HG02623 (cell line): Measurements from ENCODE around the gene KLHL26.

ENCODE experiments used
- ATAC-seq: cut with Tn5 transposase; IDR thresholded peaks from one replicate; pipeline ENCODE4 v1.9.1; 2021; ENCODE audit warnings: moderate library complexity; ENCODE audit not compliant: unreplicated experiment

KLHL26 gene

DNA sequence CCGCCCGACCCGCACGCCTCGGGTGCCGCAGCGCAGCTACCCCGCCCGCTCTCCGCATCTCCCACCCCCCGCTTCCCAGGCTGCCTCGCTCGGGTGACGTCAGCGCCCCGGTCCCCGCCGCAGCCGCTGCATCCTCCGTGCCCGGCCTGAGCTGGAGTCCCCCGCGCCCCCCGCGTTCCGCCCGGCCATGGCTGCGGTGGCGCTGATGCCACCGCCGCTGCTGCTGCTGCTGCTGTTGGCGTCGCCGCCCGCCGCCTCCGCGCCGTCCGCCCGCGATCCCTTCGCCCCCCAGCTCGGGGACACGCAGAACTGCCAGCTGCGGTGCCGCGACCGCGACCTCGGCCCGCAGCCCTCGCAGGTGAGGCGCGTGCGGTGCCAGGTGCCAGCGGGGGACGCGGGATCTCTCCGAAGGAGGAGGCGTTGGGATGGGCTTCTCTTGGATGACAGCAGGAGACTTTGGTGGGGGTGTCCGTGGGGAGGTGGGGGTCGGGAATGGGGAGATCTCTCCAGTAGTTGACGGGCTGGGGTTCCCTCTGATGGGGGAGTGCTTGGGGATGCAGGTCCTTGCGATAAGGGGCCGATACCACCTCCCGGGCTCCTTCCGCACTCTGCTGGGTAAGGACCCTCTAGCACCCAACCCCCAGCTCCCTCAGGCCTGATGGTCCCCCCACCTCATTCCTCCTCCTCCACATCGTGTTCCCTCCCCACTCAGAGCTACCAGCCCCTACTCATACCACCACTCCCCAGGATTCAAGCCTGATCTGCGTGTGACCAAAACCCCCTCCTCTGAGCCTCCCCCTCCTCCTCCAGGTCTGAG is 23.8 kb upstream of the KLHL26 start, which contains the start of gene TMEM59L:
Gene TMEM59L (plus strand): TSS at position 99 of the 817 bp plus-strand sequence. CDS start 89 bp downstream, at position 188.
- no peak for ATAC-seq

DNA sequence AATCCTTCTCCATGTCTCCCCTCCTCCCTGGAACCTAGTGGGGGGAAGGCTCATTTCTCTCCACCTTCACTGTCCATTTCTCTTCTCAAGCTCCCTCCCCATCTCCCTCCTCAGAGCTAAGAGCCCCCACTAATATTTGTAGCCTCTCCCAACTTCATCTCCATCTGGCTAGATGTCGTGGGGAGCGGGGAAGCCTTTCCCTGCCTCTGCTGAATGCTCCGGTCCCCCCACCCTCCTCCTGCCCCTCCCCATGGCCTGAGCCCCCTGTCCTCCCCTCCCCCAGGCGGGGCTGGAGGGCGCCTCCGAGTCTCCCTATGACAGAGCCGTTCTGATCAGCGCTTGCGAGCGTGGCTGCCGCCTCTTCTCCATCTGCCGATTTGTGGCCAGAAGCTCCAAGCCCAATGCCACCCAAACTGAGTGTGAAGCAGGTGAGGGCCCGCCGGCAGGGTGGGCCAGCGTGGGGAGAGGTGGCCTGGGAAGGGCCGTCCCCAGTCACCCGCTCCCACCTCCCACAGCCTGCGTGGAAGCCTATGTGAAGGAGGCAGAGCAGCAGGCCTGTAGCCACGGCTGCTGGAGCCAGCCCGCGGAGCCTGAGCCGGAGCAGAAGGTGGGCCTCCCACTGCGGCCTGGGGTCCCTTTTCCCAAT is 23.1 kb upstream of the KLHL26 start:
- ATAC-seq = no peak

DNA sequence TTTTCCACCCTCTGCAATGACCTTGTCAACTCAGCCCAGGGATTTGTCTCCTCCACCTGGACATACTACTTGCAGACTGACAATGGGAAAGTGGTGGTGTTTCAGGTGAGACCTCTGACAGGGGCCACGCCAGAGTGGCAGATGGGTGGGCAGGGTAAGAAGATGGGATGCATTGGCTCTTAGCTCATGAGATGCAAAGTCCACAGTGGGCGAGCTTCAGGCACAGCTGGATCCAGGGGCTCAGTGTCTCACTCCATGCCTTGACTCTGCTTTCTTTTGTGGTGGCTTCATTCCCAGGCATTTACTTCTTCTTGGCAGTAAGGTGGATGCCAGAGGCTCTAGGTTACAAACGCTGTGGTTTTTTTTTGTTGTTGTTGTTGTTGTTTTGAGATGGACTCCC is 20.8 kb upstream of the KLHL26 start:
- no peak for ATAC-seq

DNA sequence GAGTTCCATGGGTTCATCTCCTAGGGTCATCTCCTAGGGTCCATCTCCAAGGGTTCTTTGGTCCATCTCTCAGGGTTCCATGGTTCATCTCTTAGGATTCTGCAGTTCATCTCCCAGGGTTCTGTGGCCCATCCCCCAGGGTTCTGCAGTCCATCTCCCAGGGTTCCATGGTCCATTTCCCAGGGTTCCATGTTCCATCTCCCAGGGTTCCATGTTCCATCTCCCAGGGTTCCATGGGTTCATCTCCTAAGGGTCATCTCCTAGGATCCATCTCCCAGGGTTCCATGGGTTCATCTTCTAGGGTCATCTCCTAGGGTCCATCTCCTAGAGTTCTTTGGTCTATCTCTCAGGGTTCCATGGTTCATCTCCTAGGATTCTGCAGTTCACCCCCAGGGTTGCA is 19.3 kb upstream of the KLHL26 start:
- no peak for ATAC-seq

DNA sequence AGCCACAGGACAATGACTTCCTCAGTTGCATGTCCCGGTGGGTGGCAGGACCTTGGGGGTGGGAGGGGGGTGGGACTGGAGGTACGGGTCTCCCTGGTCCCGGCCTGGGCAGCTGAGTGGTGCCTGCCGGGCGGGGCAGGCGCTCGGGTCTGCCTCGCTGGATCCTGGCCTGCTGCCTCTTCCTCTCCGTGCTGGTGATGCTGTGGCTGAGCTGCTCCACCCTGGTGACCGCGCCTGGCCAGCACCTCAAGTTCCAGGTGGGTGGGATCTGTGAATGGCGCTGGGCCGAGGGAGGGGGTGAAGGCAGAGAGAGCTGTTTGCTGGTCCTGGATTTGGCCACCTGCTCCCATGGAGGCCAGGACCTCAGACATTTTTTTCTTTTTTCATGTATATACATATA is 18.6 kb upstream of the KLHL26 start:
- ATAC-seq = no peak

DNA sequence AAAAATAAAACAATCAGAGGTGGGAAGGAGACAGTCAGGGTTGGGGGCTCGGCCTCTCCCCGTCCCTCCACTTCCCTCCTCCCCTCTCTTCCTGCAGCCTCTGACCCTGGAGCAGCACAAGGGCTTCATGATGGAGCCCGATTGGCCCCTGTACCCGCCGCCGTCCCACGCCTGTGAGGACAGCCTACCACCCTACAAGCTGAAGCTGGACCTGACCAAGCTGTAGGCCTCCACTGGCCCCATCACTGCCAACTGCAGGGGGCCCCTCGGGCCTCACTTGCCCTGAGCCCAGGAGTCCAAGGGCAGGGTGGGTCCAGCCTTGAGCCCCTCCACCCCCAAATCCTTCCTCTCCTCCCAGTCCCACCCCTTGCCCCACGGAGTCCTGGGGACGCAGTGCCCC is 16.5 kb upstream of the KLHL26 start:
- ATAC-seq = no peak

DNA sequence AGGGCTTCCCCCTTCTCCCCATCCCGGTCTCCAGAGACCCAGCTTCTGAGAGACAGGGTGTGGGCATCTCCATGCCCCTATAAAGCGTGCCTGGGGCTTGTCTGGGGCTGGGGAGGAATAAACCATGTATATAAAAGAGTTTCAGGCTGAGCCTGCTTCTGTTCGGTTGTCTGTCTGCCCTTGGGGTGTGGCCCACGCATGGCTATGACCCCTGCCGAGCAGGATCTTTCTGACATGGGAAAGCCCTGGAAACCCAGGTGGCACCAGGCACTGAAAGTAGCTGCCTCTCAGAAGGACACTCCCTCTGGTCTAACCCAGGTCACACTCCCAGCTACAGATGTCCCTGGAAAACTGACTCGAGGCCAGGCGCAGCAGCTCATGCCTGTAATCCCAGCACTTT is 15.9 kb upstream of the KLHL26 start:
- no peak for ATAC-seq

DNA sequence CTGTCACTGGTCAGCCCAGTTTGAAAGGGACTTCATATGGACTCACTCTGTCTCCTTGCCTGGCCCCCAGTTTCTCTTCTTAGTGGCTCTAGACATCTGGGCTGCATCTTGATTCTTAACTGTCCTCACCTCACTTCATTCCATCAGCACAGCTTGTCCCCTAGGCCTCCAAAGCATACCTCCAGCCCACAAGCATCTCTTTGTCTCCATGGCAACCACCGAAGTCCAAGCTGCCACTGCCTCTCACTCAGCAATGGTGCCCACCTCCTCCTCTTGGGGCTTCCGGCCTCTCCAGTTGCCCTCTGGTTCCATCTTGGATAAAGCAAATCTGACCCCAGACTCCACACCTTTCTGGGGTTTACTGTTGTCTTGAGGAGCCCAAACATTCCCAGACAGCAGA is 9.9 kb upstream of the KLHL26 start:
- ATAC-seq = no peak

DNA sequence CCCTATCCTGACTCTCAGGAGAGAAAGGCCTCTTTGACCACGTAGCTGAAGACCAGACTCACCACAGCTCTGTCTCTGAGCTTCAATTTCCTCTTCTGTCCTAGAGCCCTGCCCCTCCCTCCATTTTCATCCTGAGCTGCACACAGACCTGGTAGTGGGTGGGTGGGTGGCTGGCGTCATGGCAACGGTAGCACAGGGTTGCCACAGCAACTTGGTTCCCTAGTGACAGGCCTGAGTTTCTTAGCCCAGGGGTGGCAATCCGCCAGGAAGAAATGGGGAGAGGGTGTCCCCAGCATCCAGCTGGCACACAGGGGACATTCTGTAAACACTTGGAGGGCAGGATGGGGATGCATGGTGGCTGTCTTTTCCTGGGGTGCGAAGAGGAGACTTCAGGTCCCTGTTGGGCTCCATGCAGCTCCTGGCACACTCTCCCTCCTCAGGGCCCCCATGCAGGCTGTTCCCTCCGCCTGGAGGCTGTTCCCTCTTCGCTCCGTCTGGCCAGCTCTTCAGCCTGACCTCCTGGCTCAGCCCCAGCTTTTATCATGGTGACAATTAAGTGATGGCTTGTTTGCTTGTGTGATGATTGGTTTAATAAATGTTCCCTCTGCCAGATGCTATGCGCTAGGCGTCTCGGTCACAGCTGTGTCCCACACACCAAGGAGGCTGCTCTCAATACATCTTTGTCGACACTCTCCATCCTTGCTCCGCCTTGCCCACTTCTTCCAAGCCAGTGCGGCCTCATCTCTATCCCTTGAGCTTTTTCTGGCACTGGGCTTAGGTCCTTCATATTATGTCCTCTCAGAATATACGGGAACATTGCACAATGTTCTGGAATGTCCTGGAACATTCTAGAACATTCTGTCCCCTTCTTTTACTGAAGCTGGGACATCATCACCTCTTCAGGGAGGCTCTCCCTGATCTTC is 7.4 kb upstream of the KLHL26 start:
- no peak for ATAC-seq

DNA sequence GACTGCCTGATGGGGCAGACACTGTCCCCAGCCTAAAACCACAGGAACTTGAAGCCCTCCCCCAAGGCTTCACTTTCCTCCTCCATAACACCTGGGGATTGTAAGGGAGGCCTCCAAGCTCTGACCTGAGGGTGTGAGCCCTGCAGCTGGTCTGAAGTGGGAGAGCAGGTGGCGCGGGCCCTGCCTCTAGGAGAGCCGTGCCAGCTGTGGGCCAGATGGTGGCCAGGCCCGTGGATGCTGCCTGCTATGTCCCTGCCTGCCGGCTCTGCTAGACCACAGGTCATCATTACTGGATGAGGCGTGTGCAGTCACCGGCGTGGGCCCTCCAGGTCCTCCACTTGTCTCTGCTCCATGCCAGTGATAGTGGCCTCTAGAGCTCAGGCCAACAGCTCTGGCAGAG is 3.5 kb upstream of the KLHL26 start:
- ATAC-seq = no peak

DNA sequence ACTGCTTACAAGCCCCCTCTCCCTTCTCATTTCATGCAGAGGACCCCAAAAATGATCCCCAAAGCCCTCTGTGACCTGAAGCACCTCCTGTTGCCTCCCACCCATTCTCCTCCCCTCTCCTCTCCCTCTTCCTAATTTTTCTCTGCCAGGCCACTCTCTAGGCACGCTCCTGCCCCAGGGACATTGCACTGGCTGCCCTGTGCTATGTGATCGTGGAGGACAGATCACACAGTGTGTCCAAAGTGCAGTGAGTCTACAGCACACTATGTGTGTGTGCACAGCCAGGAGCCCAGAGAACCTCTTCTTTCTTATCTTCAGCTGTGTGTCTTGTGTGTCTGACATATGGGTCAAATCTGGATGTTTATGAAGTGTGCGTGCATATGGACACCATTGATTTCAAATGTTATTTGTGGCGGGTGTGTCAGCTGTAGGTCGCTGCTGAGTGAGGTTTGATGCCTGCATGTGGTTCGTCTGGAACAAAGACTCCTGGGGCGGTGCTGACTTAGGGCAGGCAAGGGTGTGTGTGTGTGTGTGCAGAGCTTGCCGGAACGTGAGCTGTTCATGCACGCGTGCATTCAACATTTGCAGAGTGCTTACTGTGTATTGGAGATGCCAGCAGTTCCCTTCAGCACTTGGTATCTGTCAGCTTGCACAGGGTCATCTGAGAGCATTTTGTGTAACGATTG is 2.1 kb upstream of the KLHL26 start:
- no peak for ATAC-seq

DNA sequence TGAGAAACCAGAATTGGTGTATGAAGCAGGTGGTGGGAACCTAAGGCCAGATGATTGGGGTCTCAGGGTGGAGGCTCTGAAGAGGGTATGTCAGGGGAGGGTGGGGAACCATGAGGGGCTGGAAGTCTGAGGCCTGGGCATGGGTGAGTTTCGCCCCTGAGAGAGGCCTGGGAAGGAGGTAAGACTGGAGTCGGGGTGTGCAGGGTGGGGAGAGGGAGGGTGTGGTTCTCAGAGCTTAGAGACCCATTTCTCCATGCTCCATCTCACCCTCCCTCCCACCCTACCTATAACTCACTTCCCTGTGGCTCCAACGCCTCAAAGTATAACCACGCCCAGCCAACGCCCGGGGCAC is 1.0 kb upstream of the KLHL26 start:
- no peak for ATAC-seq

DNA sequence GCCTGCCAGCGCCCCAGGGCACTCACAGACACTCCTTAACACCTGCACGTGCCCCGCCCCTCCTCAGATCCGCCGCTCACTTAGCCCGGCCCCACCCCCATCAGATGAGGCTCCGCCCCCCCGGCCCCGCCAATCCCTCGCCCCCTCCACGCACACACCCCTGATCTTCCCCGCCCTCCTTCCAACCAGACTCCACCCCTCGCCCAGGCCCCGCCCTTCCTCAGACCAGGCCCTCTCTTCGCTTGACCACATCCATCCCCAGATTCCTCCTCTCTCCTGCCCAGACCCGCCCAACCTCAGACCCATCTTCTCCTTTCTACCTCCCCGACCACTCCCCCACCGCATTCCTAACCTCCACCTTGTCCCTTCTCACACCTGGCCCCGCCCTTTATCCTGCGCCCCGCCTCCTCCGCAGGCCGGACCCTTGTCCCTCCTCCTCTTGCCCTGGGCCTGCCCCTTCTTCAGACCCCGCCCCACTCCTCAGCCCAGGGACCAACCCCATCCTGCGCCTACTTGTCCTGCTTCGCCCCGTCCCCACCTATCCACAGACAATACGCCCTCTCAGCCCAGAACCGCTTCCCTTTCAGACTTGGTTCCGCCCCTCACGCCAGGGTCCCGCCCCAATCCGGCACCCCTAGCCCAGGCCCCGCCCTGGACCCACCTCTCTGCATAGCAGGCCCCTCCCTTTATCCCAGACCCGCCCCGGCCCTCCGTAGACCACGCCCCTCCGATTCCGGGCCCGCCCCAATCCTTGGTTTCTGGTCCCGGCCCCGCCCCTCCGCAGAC is 452 bp upstream of the KLHL26 start:
- ATAC-seq = peak; percentile 82

DNA sequence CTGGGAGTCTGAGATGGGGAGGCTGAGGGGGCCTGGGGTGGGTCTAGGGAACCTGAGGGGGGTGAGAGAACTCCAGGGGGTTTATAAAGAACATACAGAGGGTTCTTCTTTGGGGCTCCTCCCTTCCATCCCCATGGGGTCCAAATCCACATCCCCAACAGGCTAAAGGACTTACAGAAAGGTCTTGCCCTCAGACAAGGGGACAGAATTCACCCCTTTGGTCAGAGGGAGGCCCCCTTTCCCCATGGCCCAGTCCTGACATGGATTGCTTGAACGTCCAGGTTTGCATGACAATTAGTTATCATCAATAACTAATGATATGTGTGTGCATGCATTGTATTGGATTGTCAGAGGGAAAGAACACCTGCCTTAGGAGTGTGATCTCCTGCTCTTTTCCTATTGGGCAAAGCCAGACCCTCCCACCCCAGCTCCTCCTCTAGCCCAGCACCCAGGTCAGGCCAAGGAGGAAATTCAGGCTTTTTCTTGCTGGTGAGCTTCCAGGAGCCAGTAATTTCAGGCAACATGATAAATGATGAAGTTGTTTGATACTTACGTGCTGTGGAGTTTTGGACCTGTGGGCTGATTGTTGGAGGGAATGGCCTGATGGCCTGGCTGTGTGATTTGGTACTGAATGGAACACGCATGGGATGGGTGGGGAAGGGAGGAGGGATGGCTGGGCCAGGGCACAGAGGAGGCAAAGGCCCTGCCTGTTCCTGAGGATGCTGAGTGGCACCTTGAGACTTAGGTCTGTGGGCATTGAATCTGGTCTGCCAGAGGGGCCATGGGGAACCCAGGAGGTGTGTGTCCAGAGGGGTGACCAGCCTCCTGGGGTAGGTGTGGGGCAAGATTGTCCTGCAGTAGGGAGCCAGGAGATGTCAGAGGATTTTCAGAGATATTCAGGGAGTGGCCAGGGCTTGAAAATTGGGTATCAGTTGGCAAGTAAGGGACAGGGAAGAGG is 1.1 kb downstream of the KLHL26 start:
- ATAC-seq = no peak

DNA sequence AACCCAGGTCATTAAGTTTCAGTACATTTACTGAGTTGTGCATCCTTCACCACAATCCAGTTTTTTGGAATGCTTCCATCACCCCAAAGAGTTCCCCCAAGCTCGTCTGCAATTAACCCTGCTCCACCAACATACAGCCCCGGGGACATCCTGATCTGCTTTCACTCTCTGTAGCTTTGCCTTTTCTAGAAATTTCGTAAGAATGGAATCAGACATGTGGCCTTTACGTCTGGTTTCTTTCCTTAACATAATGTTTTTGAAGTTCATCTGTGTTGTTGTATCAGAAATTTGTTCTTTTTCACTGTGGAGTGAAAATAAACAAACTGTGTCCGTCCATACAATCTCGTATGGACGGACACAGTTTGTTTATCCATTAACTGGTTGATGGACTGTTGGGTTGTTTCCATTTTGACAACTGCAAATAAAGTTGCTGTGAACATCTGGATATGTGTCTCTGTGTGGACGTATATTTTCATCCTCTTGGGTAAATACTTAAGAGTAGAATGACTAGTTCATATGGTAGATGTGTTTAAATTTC is 2.9 kb downstream of the KLHL26 start:
- no peak for ATAC-seq

DNA sequence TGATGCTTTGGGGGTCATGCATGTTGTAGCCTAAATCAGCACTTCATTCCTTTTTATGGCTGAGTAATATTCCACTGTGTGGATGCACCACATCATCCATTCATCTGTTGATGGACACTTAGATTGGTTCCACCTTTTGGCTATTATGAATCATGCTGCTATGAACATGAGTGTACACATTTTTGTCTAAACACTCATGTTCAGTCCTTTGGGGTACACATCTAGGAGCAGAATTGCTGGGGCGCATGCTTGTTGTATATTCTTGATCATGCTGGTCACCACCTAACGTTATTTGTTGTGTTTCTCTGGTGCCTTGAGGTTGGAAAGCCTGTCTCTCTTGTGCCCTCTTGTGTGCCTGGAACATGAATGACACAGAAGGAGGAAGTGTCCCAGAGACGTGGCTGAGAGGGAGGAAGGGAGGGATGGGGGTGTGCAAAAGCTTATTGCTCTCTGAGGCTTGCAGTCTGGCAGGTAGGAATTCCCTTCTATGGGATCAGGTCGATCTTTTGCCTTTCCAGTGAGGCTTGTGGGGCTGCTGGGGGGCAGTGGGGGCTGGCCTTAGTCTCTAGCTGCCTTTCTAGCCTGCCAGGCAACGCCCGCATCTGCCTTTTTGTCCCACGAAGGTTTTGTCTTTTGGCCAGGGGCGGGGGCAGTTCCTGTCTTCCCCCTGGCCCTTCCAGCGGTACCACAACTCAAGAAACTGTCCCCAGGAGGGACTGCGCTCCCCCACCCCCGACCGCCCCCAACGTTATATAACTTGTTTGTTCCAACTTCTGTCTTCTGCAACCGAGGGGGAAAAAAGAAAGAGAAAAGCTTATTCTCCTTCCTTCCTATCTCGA is 7.6 kb downstream of the KLHL26 start:
- ATAC-seq = no peak

DNA sequence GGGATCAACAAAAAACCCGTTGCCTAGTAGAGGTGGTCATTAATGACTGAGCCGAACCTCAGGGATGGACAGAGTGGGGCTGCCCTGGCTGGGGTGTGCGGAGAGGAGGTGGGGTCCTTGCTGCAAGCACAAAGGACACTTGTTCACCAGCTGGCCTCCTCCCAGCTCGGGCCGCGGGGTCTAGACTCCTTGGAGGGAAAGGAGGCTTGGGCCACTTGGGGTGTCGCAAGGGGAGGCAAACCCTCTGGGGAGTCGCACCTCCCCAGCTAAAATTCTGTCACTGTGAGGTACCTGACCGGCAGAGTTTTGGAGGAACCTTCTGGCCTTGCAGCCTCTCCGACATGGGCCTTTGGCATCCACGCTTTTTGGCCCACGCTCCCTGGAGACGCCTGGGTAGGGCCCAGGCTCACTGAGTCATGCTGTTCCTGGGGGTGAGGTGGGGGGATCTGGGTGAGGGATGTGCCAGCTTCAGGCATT is 8.2 kb downstream of the KLHL26 start:
- ATAC-seq = no peak
